NK-92 (cell line): Measurements from ENCODE around the gene RAB20.

Experiments used
- DNase-seq: peaks from one replicate; lab custom pipeline; 2025; ENCODE audit not compliant: unreplicated experiment; lab: John Stamatoyannopoulos, UW

The RAB20 gene

GRCh38 chr13:110474713-110475112 lies 86.8 kb downstream of the RAB20 start:
- no peak for DNase-seq
